ENCODE data around the gene BUD31. TPM values are rescaled to one million over a fixed set of nuclear protein-coding genes. Genes with fewer than 3 reads are reported as not detected.

BUD31 gene
- total and polyA plus RNA-seq, 2 of the 8 experiments (the other 6 are each of a cell fraction or from before 2014, with no cell fraction given): 46.7 to 114 TPM

DNA sequence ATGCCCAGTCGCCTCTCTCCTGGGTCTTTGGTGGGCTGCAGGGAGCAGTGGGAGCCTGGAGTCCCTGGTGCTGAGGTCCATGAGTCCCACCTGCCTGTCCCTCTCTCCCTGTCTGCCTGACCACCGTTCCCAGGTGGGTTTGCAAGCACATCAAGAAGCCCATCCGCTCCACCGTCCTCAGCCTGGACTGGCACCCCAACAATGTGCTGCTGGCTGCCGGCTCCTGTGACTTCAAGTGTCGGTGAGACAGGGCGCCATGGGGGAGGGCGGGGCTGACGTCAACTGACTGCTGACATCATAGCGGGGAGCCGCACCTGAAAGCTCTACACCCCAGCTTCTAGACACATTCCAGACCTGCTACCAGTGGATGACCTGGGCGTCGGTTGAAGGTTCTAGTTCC lies 19.0 kb upstream of the BUD31 start:
- H4K91ac ChIP-seq (replicated peaks; ENCODE audit: insufficient read length, low read length): no peak overlapping the region
- no peak overlapping the region for H3K56ac ChIP-seq (replicated peaks; ENCODE audit: insufficient read length, low read depth, low read length)
- no peak overlapping the region for H3K4me3 ChIP-seq (ENCODE audit: extremely low read depth in 1 of 4, insufficient read depth in 2 of 4, low read depth in 3 of 4, low read length in 4 of 4)
- peaks cover 6 to 35% (median 17%) of the 10 kb centered on the region in 4 experiments; a peak in 7 of 8 replicates for H3K36me3 ChIP-seq (ENCODE audit: control insufficient read depth in 2 of 4, insufficient read depth in 4 of 4, low read length in 3 of 4)
- H3K9ac ChIP-seq (replicated peaks in 1 of 4; ENCODE audit: extremely low read depth in 1 of 4, low read depth in 3 of 4, low read length in 3 of 4): no peak overlapping the region
- no peaks in the 10 kb centered on the region for H3K9me3 ChIP-seq (ENCODE audit: insufficient read depth in 2 of 2, low read depth in 1 of 2, low read length in 1 of 2)
- H2BK15ac ChIP-seq (ENCODE audit: low read length): no peak overlapping the region
- no peak for TF ChIP-seq TCF12 (IDR thresholded peaks at IDR 0.05; ENCODE audit: low read depth, low read length)
- no peak for TF ChIP-seq HDAC2 (IDR thresholded peaks at IDR 0.05; ENCODE audit: borderline replicate concordance in 1 of 2, low read depth in 2 of 2, low read length in 2 of 2)
- no peak for TF ChIP-seq TAF1 (IDR thresholded peaks at IDR 0.05; ENCODE audit: low read depth, low read length)
- TF ChIP-seq ASH2L (IDR thresholded peaks at IDR 0.05; ENCODE audit: low read length): no peak
- no peak for TF ChIP-seq POLR2A (IDR thresholded peaks at IDR 0.05; ENCODE audit: control extremely low read depth in 1 of 2, low read depth in 2 of 2, low read length in 2 of 2)
- no peak for TF ChIP-seq TEAD4 (IDR thresholded peaks at IDR 0.05; ENCODE audit: low read depth, low read length)
- no peak for TF ChIP-seq CREB1 (IDR thresholded peaks at IDR 0.05)
- no peak for TF ChIP-seq POU5F1 (IDR thresholded peaks at IDR 0.05; ENCODE audit: low read depth, low read length)
- TF ChIP-seq PHF8 (conservative IDR thresholded peaks at IDR 0.05; ENCODE audit: low read depth, low read length): no peak
- TF ChIP-seq, protein P1, sequence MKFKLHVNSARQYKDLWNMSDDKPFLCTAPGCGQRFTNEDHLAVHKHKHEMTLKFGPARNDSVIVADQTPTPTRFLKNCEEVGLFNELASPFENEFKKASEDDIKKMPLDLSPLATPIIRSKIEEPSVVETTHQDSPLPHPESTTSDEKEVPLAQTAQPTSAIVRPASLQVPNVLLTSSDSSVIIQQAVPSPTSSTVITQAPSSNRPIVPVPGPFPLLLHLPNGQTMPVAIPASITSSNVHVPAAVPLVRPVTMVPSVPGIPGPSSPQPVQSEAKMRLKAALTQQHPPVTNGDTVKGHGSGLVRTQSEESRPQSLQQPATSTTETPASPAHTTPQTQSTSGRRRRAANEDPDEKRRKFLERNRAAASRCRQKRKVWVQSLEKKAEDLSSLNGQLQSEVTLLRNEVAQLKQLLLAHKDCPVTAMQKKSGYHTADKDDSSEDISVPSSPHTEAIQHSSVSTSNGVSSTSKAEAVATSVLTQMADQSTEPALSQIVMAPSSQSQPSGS (IDR thresholded peaks at IDR 0.05; ENCODE audit: low read length): no peak
- H2BK5ac ChIP-seq (ENCODE audit: low read depth, low read length): no peak overlapping the region
- ChIA-PET POLR2A (ENCODE audit: partially characterized antibody) (interaction anchor here (0.6 to 7.9 kb wide), 9 partner anchors 9 to 1045 kb away, joined by 3 to 150 read pairs (median 4); partner anchors contain the start of genes BUD31 and PDAP1), CTCF (ENCODE audit: partially characterized antibody) (interaction anchor here (0.6 to 7.1 kb wide), 5 partner anchors 13 to 63 kb away, joined by 3 to 40 read pairs (median 4); no protein-coding TSS in a partner anchor)
- H3K4me2 ChIP-seq (ENCODE audit: insufficient read depth in 1 of 2, low read depth in 2 of 2, low read length in 2 of 2): no peak overlapping the region
- H3K27me3 ChIP-seq (replicated peaks in 1 of 4; ENCODE audit: control insufficient read depth in 3 of 4, extremely low read depth in 1 of 4, insufficient read depth in 3 of 4, low read length in 3 of 4): no peaks in the 10 kb centered on the region
- H2AFZ ChIP-seq (ENCODE audit: low read length): no peak overlapping the region
- H3K79me2 ChIP-seq (ENCODE audit: control insufficient read depth in 1 of 2, insufficient read depth in 2 of 2, low read length in 2 of 2): no peaks in the 10 kb centered on the region
- no peak overlapping the region for H3K23ac ChIP-seq (ENCODE audit: insufficient read length)
- H3K18ac ChIP-seq (ENCODE audit: extremely low read depth, low read length): no peak overlapping the region
- H3K4me1 ChIP-seq (replicated peaks in 1 of 4; ENCODE audit: control insufficient read depth in 3 of 4, insufficient read depth in 4 of 4, low read length in 3 of 4): peaks cover 2 to 12% (median 5%) of the 10 kb centered on the region in 4 experiments; a peak in 6 of 7 replicates
- H3K23me2 ChIP-seq (ENCODE audit: low read depth, low read length): peaks cover 4% of the 10 kb centered on the region; the same call in 1 of the 2 replicates
- no peak overlapping the region for H2BK20ac ChIP-seq (ENCODE audit: low read length)
- DNase-seq (ENCODE audit: low read depth in 1 of 2, low spot score in 2 of 2) (no peak), FAIRE-seq (no peak)
- H4K8ac ChIP-seq (ENCODE audit: extremely low read depth, insufficient read depth, low read length): no peak overlapping the region
- no peak overlapping the region for H3K14ac ChIP-seq (ENCODE audit: insufficient read length)
- H4K20me1 ChIP-seq (replicated peaks in 1 of 2; ENCODE audit: control insufficient read depth in 1 of 2, insufficient read depth in 2 of 2, low read length in 2 of 2): peaks cover 6 to 8% of the 10 kb centered on the region in 2 experiments
- no peak overlapping the region for H2BK12ac ChIP-seq (ENCODE audit: low read depth, low read length)
- no peak overlapping the region for H4K5ac ChIP-seq (ENCODE audit: insufficient read length, low read depth, low read length)
- H3K79me1 ChIP-seq (ENCODE audit: low read depth, low read length): no peaks in the 10 kb centered on the region
- H3K27ac ChIP-seq (ENCODE audit: low read depth, low read length): no peak overlapping the region
- H2AK5ac ChIP-seq (ENCODE audit: low read depth, low read length): no peak overlapping the region
- H3K4ac ChIP-seq (replicated peaks; ENCODE audit: insufficient read length, low read depth, low read length): no peak overlapping the region
- no peak overlapping the region for H2BK120ac ChIP-seq (replicated peaks; ENCODE audit: low read depth, low read length)
- 93% methylated on average over 11 of the region's 13 CpGs; no CpG with 5 or more reads in 1 of the 2 experiments for WGBS, 2 experiments (ENCODE audit: extremely low coverage in 1 of 2, insufficient coverage in 1 of 2, insufficient read length in 1 of 2, insufficient replicate concordance in 2 of 2, low coverage in 1 of 2, low lambda C conversion rate in 2 of 2, missing lambda C conversion rate in 1 of 2)
